ENCODE measurements around the gene SKAP1. TPM values are rescaled to one million over a fixed set of nuclear protein-coding genes. Genes with fewer than 3 reads are reported as not detected.
A peak's percentile ranks its signal among the peaks of the same experiment; 100 is the strongest.

The SKAP1 gene
- total RNA-seq, 1 donor from 2014 or later, result 0.49 TPM

- Mint-ChIP-seq H3K9me3 (peaks cover 3% of the 10 kb centered on the region), H3K36me3 (ENCODE audit: low read depth) (peaks cover 2% of the 10 kb centered on the region), H3K27me3 (ENCODE audit: low read depth) (peaks cover 3% of the 10 kb centered on the region), H3K4me1 (peaks cover 40% of the 10 kb centered on the region), H3K27ac (ENCODE audit: unreplicated experiment) (no peak overlapping the region), H3K4me3 (peak overlapping the region; percentile 99)
- no peak for TF ChIP-seq CTCF (conservative IDR thresholded peaks at IDR 0.05)
- no peak for DNase-seq (ENCODE audit: low read depth, low spot score)
These were observed 327.0 kb downstream of the SKAP1 start for GRCh38 chr17:48102798-48103715.

- Mint-ChIP-seq H3K27ac (ENCODE audit: unreplicated experiment) (no peak overlapping the region), H3K4me1 (peaks cover 42% of the 10 kb centered on the region), H3K27me3 (ENCODE audit: low read depth) (peaks cover 2% of the 10 kb centered on the region), H3K36me3 (ENCODE audit: low read depth) (peaks cover 2% of the 10 kb centered on the region), H3K4me3 (peak overlapping the region; percentile 99), H3K9me3 (peaks cover 3% of the 10 kb centered on the region)
- TF ChIP-seq CTCF (conservative IDR thresholded peaks at IDR 0.05), result no peak
- no peak for DNase-seq (ENCODE audit: low read depth, low spot score)
These were observed 327.8 kb downstream of the SKAP1 start for GRCh38 chr17:48102043-48102750.

- Mint-ChIP-seq H3K36me3 (ENCODE audit: low read depth) (peaks cover 2% of the 10 kb centered on the region), H3K4me3 (peak within 1 kb of the TSS; percentile 99), H3K9me3 (peaks cover 3% of the 10 kb centered on the region), H3K27ac (ENCODE audit: unreplicated experiment) (peak within 1 kb of the TSS; percentile 97), H3K27me3 (ENCODE audit: low read depth) (no peaks in the 10 kb centered on the region), H3K4me1 (peaks cover 36% of the 10 kb centered on the region)
- peak; percentile 89 for DNase-seq (ENCODE audit: low read depth, low spot score)
- no peak for TF ChIP-seq CTCF (conservative IDR thresholded peaks at IDR 0.05)
These were observed 328.8 kb downstream of the SKAP1 start, which contains the start of gene CBX1 for GRCh38 chr17:48101012-48101720. CBX1 (minus strand) TSS chr17:48101478; CDS start chr17:48077004, 24,474 bp downstream.

- Mint-ChIP-seq H3K4me1 (peaks cover 36% of the 10 kb centered on the region), H3K4me3 (peak overlapping the region; percentile 99), H3K27ac (ENCODE audit: unreplicated experiment) (peak overlapping the region; percentile 97), H3K9me3 (peaks cover 3% of the 10 kb centered on the region), H3K27me3 (ENCODE audit: low read depth) (no peaks in the 10 kb centered on the region), H3K36me3 (ENCODE audit: low read depth) (peaks cover 2% of the 10 kb centered on the region)
- TF ChIP-seq CTCF (conservative IDR thresholded peaks at IDR 0.05), result no peak
- DNase-seq (ENCODE audit: low read depth, low spot score), result peak; percentile 62
These were observed 329.4 kb downstream of the SKAP1 start for GRCh38 chr17:48100591-48101011.

- no peak for TF ChIP-seq CTCF (conservative IDR thresholded peaks at IDR 0.05)
- Mint-ChIP-seq H3K4me1 (peaks cover 36% of the 10 kb centered on the region), H3K4me3 (peak overlapping the region; percentile 99), H3K36me3 (ENCODE audit: low read depth) (peaks cover 2% of the 10 kb centered on the region), H3K9me3 (peaks cover 3% of the 10 kb centered on the region), H3K27ac (ENCODE audit: unreplicated experiment) (peak overlapping the region; percentile 97), H3K27me3 (ENCODE audit: low read depth) (no peaks in the 10 kb centered on the region)
- DNase-seq (ENCODE audit: low read depth, low spot score), result no peak
These were observed 329.9 kb downstream of the SKAP1 start for GRCh38 chr17:48100160-48100559.

Data from neural crest cell (in vitro differentiated cells).